Measurements from ENCODE around the gene SPEF1. TPM values are rescaled to one million over a fixed set of nuclear protein-coding genes. Genes with fewer than 3 reads are reported as not detected.

The SPEF1 gene
- total RNA-seq, 2 donors from 2014 or later: 0.35 to 0.44 TPM

DNA sequence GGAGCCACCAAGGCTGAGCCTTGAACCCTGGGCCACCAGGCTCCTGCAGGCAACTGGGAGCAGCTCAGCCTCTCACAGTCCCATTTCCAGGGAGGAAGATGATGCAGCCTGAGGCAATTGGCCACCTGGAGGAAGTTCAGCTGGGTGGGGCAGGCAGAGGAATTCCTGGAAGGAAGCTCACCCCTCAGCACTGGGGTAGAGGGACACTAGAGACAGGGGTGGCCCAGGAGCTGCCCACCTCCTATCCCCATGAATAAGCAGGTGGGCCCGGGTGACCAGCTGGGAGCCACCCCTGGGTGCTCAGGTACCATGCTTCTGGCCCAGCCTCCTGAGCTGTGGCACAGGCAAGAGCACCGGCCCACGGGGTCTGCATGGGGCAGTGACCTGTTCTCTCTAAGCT is 52.4 kb downstream of the SPEF1 start:
- no peak overlapping the region for H3K9ac ChIP-seq (ENCODE audit: extremely low read depth, low read length, poor library complexity, severe bottlenecking)
- Mint-ChIP-seq H3K9me3 (no peaks in the 10 kb centered on the region), H3K27ac (no peak overlapping the region), H3K36me3 (ENCODE audit: low read depth) (no peaks in the 10 kb centered on the region), H3K27me3 (ENCODE audit: insufficient read depth) (peaks cover 64% of the 10 kb centered on the region), H3K4me1 (no peaks in the 10 kb centered on the region), H3K4me3 (no peak overlapping the region)
- WGBS, 2 experiments (ENCODE audit: insufficient coverage in 1 of 2, insufficient read length in 1 of 2): 98 to 100% methylated on average over 1 to 3 of the region's 3 CpGs
- H3K27ac ChIP-seq (ENCODE audit: low read depth, low read length): no peak overlapping the region
- no peaks in the 10 kb centered on the region for H3K9me3 ChIP-seq (ENCODE audit: control insufficient read depth, low read length)
- TF ChIP-seq, protein P1, sequence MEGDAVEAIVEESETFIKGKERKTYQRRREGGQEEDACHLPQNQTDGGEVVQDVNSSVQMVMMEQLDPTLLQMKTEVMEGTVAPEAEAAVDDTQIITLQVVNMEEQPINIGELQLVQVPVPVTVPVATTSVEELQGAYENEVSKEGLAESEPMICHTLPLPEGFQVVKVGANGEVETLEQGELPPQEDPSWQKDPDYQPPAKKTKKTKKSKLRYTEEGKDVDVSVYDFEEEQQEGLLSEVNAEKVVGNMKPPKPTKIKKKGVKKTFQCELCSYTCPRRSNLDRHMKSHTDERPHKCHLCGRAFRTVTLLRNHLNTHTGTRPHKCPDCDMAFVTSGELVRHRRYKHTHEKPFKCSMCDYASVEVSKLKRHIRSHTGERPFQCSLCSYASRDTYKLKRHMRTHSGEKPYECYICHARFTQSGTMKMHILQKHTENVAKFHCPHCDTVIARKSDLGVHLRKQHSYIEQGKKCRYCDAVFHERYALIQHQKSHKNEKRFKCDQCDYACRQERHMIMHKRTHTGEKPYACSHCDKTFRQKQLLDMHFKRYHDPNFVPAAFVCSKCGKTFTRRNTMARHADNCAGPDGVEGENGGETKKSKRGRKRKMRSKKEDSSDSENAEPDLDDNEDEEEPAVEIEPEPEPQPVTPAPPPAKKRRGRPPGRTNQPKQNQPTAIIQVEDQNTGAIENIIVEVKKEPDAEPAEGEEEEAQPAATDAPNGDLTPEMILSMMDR (conservative IDR thresholded peaks at IDR 0.05): no peak
- no peaks in the 10 kb centered on the region for H3K36me3 ChIP-seq (ENCODE audit: control insufficient read depth, insufficient read depth, low read length)
- no peak for DNase-seq
- peaks cover 64% of the 10 kb centered on the region for H3K27me3 ChIP-seq (ENCODE audit: control insufficient read depth, insufficient read depth, low read length, poor library complexity, severe bottlenecking)
- H3K4me1 ChIP-seq (ENCODE audit: control insufficient read depth, insufficient read depth, low read length): no peaks in the 10 kb centered on the region
- no peak overlapping the region for H3K4me3 ChIP-seq (ENCODE audit: low read length)

DNA sequence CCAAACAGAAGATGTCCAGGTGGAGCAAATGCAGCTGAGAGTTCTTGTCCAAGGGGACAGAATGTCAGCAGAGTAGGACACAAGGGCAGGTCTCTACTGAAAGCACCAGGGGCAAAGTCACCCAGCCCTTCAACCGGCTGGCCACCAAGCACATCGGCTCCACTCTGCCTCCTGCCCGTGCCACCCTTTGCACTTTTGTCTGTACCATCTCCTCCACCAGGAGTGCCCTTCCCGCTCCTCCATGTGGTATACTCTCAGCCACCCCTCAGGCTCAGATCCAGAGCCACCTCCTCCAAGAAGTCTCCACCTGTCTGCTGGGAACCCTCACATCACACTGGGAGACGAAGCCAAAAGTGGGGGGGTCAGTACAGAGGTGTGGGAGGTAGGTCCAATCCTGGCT is 52.9 kb downstream of the SPEF1 start:
- no peaks in the 10 kb centered on the region for H3K36me3 Mint-ChIP-seq (ENCODE audit: low read depth)
- no peak overlapping the region for H3K4me3 ChIP-seq (ENCODE audit: low read length)
- 91 to 95% methylated on average over 4 to 5 of the region's 5 CpGs for WGBS, 2 experiments (ENCODE audit: insufficient coverage in 1 of 2, insufficient read length in 1 of 2)
- H3K27me3 Mint-ChIP-seq (ENCODE audit: insufficient read depth): peaks cover 60% of the 10 kb centered on the region
- peaks cover 58% of the 10 kb centered on the region for H3K27me3 ChIP-seq (ENCODE audit: control insufficient read depth, insufficient read depth, low read length, poor library complexity, severe bottlenecking)
- no peak overlapping the region for H3K9ac ChIP-seq (ENCODE audit: extremely low read depth, low read length, poor library complexity, severe bottlenecking)
- no peaks in the 10 kb centered on the region for H3K36me3 ChIP-seq (ENCODE audit: control insufficient read depth, insufficient read depth, low read length)
- no peak overlapping the region for H3K4me3 Mint-ChIP-seq
- peak; percentile 32 for DNase-seq
- no peaks in the 10 kb centered on the region for H3K9me3 ChIP-seq (ENCODE audit: control insufficient read depth, low read length)
- no peak overlapping the region for H3K27ac Mint-ChIP-seq
- H3K27ac ChIP-seq (ENCODE audit: low read depth, low read length): no peak overlapping the region
- TF ChIP-seq, protein P1 (conservative IDR thresholded peaks at IDR 0.05): no peak
- no peaks in the 10 kb centered on the region for H3K4me1 ChIP-seq (ENCODE audit: control insufficient read depth, insufficient read depth, low read length)
- H3K4me1 Mint-ChIP-seq: no peaks in the 10 kb centered on the region
- no peaks in the 10 kb centered on the region for H3K9me3 Mint-ChIP-seq

Other genes starting within 250 kb of the SPEF1 start
- not detected for gene GFRA4, start 118.0 kb downstream of the SPEF1 start, total RNA-seq
- gene ADAM33, start 99.4 kb downstream of the SPEF1 start, total RNA-seq: 1 to 10 TPM; 3.0 to 3.3 TPM
- not detected for gene SIGLEC1, start 68.8 kb downstream of the SPEF1 start, total RNA-seq
- gene HSPA12B, start 48.8 kb downstream of the SPEF1 start, total RNA-seq: 1 to 10 TPM; 1.1 to 1.4 TPM
- 10 to 100 TPM; 38.8 to 43.3 TPM for gene ADISSP, start 13.7 kb downstream of the SPEF1 start, total RNA-seq
- gene CENPB, start 5.3 kb upstream of the SPEF1 start, total RNA-seq: 10 to 100 TPM; 43.0 to 50.7 TPM
- 10 to 100 TPM; 25.7 to 33.6 TPM for gene CDC25B, start 14.9 kb upstream of the SPEF1 start, total RNA-seq
- 1 to 10 TPM; 5.1 to 6.1 TPM for gene AP5S1, start 39.1 kb upstream of the SPEF1 start, total RNA-seq
- 10 to 100 TPM; 43.1 to 43.2 TPM for gene MAVS, start 65.4 kb upstream of the SPEF1 start, total RNA-seq
- gene PANK2, start 107.9 kb upstream of the SPEF1 start, total RNA-seq: 10 to 100 TPM; 57.6 to 66.5 TPM
- 10 to 100 TPM; 22.8 to 26.1 TPM for gene RNF24, start 234.1 kb upstream of the SPEF1 start, total RNA-seq